Cardiac muscle cell (in vitro differentiated cells and primary cell): ENCODE results near the gene KLF16. TPM values are rescaled to one million over a fixed set of nuclear protein-coding genes. Genes with fewer than 3 reads are reported as not detected.

Experiments used
- DNase-seq, 2 donors: peaks; one replicate each; pipeline versions ENCODE4 v3.0.0 to v3.0.0-alpha.2; 2010 to 2017; ENCODE audit warnings: low read depth in 1 of 2, low spot score in 1 of 2
- H3K27ac ChIP-seq: fragments of 200-600 bp; sonication (generic); 2 replicates; pipeline ENCODE4 v1.5.1; 2016
- H3K27me3 ChIP-seq: fragments of 200-600 bp; sonication (generic); 2 replicates; pipeline ENCODE4 v1.6.0; 2016; ENCODE audit warnings: control low read depth
- H3K36me3 ChIP-seq: fragments of 200-600 bp; sonication (generic); 2 replicates; pipeline ENCODE4 v1.5.1; 2016; ENCODE audit warnings: control low read depth
- H3K4me1 ChIP-seq: fragments of 200-600 bp; sonication (generic); 2 replicates; pipeline ENCODE4 v1.8.1; 2017; ENCODE audit warnings: low read depth, mild to moderate bottlenecking, mixed run types
- H3K4me3 ChIP-seq: fragments of 200-600 bp; sonication (generic); 2 replicates; pipeline ENCODE4 v1.5.1; 2016; ENCODE audit warnings: mild to moderate bottlenecking
- H3K9me3 ChIP-seq: fragments of 200-600 bp; sonication (generic); 2 replicates; pipeline ENCODE4 v1.5.1; 2017; ENCODE audit warnings: low read depth, mild to moderate bottlenecking, control low read depth
- CTCF ChIP-seq: IDR thresholded peaks from 2 replicates; pipeline ENCODE4 v1.5.1; 2012; ENCODE audit warnings: low read depth, mild to moderate bottlenecking, low read length
- polyA plus RNA-seq: library from polyadenylated mRNA; unstranded; fragments of >200 nt; fragmentation: Nextera tagmentation; extraction: Ambion mirVana; gene quantifications from 2 replicates; pipeline ENCODE4 v1.2.1, GENCODE V29; 2016
- total RNA-seq: library from RNA; depleted of rRNA; stranded (reverse); fragments of >200 nt; gene quantifications from 2 replicates; pipeline ENCODE4 v1.2.3, GENCODE V29; 2016

The KLF16 gene
- total and polyA plus RNA-seq, 2 experiments from 2014 or later: 9.1 to 9.3 TPM

GRCh38 chr19:1845642-1846041 is 17.7 kb downstream of the KLF16 start:
- H3K4me1 ChIP-seq: peaks cover 12% of the 10 kb centered on the region

GRCh38 chr19:1845125-1845515 is 18.3 kb downstream of the KLF16 start:
- H3K4me1 ChIP-seq: peaks cover 12% of the 10 kb centered on the region
- H3K36me3 ChIP-seq: no peaks in the 10 kb centered on the region
- no peak for TF ChIP-seq CTCF
- H3K9me3 ChIP-seq: no peaks in the 10 kb centered on the region
- no peaks in the 10 kb centered on the region for H3K27me3 ChIP-seq
- H3K4me3 ChIP-seq: no peak overlapping the region
- no peak overlapping the region for H3K27ac ChIP-seq
- no peak for DNase-seq

More at GRCh38 chr19:1845642-1846041, 17.7 kb downstream of the KLF16 start:
- Histone ChIP-seq H3K9me3 (no peaks in the 10 kb centered on the region), H3K27ac (peak overlapping the region; percentile 48), H3K4me3 (no peak overlapping the region), H3K36me3 (no peaks in the 10 kb centered on the region), H3K27me3 (no peaks in the 10 kb centered on the region)
- TF ChIP-seq CTCF: no peak
- DNase-seq: no peak

GRCh38 chr19:1844513-1845124 is 18.8 kb downstream of the KLF16 start:
- Histone ChIP-seq H3K4me1 (peaks cover 12% of the 10 kb centered on the region), H3K27me3 (no peaks in the 10 kb centered on the region), H3K36me3 (no peaks in the 10 kb centered on the region), H3K27ac (no peak overlapping the region), H3K9me3 (no peaks in the 10 kb centered on the region), H3K4me3 (no peak overlapping the region)
- no peak for TF ChIP-seq CTCF
- DNase-seq: no peak

- TF ChIP-seq CTCF: no peak
- no peak overlapping the region for H3K27ac ChIP-seq
- no peak overlapping the region for H3K4me3 ChIP-seq
- DNase-seq: no peak
- H3K9me3 ChIP-seq: no peaks in the 10 kb centered on the region
- H3K4me1 ChIP-seq: peaks cover 12% of the 10 kb centered on the region
- no peaks in the 10 kb centered on the region for H3K27me3 ChIP-seq
- no peaks in the 10 kb centered on the region for H3K36me3 ChIP-seq
Measured at GRCh38 chr19:1843646-1844394, 19.6 kb downstream of the KLF16 start.

- Histone ChIP-seq H3K27ac (no peak overlapping the region), H3K4me1 (peaks cover 12% of the 10 kb centered on the region), H3K36me3 (no peaks in the 10 kb centered on the region), H3K4me3 (no peak overlapping the region), H3K9me3 (no peaks in the 10 kb centered on the region), H3K27me3 (no peaks in the 10 kb centered on the region)
- TF ChIP-seq CTCF: no peak
- no peak for DNase-seq
Measured at GRCh38 chr19:1843116-1843515, 20.3 kb downstream of the KLF16 start.
